Natural killer cell (primary cell): ENCODE measurements around the gene FARS2. TPM values are rescaled to one million over a fixed set of nuclear protein-coding genes. Genes with fewer than 3 reads are reported as not detected.

Experiments
- ATAC-seq, 3 donors: fragments of 150-1000 bp in 2 of 3; fragments of 200-7000 bp in 1 of 3; cut with Tn5 transposase; 1 replicate in 1 of 3; 2 replicates in 2 of 3; pipeline ENCODE4 v1.10.0; 2021; ENCODE audit warnings: mild to moderate bottlenecking in 2 of 3, moderate library complexity in 2 of 3
- DNase-seq, 2 donors: peaks; one replicate each; pipeline versions ENCODE4 v3.0.0 to v3.0.0-alpha.2; 2013 to 2021; ENCODE audit warnings: mixed read lengths in 1 of 2
- H3K27ac ChIP-seq: one replicate; pipeline ENCODE4 v1.5.1; 2013; ENCODE audit warnings: mild to moderate bottlenecking, low read length
- H3K27me3 ChIP-seq: one replicate; pipeline ENCODE4 v1.6.1; 2013; ENCODE audit warnings: low read length; ENCODE audit not compliant: control insufficient read depth, insufficient read depth
- H3K36me3 ChIP-seq: one replicate; pipeline ENCODE4 v1.6.1; 2013; ENCODE audit warnings: low read length; ENCODE audit not compliant: control insufficient read depth, insufficient read depth
- H3K4me1 ChIP-seq: one replicate; pipeline ENCODE4 v1.6.1; 2013; ENCODE audit warnings: low read length; ENCODE audit not compliant: control insufficient read depth, insufficient read depth
- H3K4me3 ChIP-seq: one replicate; pipeline ENCODE4 v1.5.1; 2013; ENCODE audit warnings: low read length
- H3K9me3 ChIP-seq: one replicate; pipeline ENCODE4 v1.6.1; 2013; ENCODE audit warnings: low read length; ENCODE audit not compliant: control insufficient read depth, insufficient read depth
- H3K27ac Mint-ChIP-seq, 2 donors: one replicate each; pipeline ENCODE4 v1.8.0; 2022; ENCODE audit warnings: mild to moderate bottlenecking in 2 of 2, mixed read lengths in 2 of 2, moderate library complexity in 1 of 2
- H3K27me3 Mint-ChIP-seq, 2 donors: one replicate each; pipeline ENCODE4 v1.8.0; 2022; ENCODE audit warnings: low read depth in 2 of 2, mixed read lengths in 2 of 2
- H3K36me3 Mint-ChIP-seq: one replicate; pipeline ENCODE4 v1.8.0; 2022; ENCODE audit warnings: mixed read lengths
- H3K4me1 Mint-ChIP-seq, 2 donors: one replicate each; pipeline ENCODE4 v1.8.0; 2022; ENCODE audit warnings: mixed read lengths in 2 of 2
- H3K4me3 Mint-ChIP-seq: one replicate; pipeline ENCODE4 v1.8.0; 2022; ENCODE audit warnings: mild to moderate bottlenecking, moderate library complexity, mixed read lengths
- H3K9me3 Mint-ChIP-seq, 2 donors: one replicate each; pipeline ENCODE4 v1.8.0; 2022; ENCODE audit warnings: mixed read lengths in 2 of 2
- CTCF ChIP-seq: fragments of 200-600 bp; IDR thresholded peaks from one replicate; pipeline ENCODE4 v1.8.0; 2022; ENCODE audit warnings: antibody characterized with exemption
- WGBS: methylation state at CpG from one replicate; pipeline ENCODE4 v1.1.7; 2013; ENCODE audit warnings: missing lambda C conversion rate; ENCODE audit not compliant: insufficient coverage; 5-methylcytosine and 5-hydroxymethylcytosine counted together
- intact Hi-C: fragments of 100-400 bp; cut with micrococcal nuclease; formaldehyde crosslinking; loops from one replicate; pipeline ENCODE4 v1.14.2; 2022
- total RNA-seq, 4 donors: library from RNA; stranded (reverse); fragments of 120-200 nt in 1 of 4; gene quantifications; one replicate each; pipeline versions ENCODE4 v1.2.3 to v1.2.4, GENCODE V29; 2013 to 2022

FARS2 gene
- total RNA-seq, 3 donors from 2014 or later (not counting 1 experiment from before 2014, with no cell fraction given): 15.3 to 24.8 (median 22.7) TPM

DNA sequence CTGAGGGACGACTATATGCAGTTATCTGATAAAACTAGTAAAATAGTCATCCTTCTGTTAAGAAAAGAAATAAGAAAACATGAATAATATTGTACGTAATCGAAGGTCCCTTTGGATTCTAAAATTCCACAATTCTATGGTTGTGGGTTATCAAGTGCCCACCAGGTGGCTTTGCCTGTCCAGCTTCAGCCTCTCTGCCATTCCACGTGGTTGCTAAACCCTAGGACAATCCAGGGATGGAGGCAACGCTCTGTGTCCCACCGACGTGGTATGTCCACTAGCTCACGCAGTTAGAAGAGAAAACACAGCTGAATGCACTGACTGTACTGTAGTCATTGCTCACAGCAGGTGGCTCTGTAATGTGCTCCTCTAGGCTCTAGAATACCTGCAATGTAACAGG, 349.3 kb downstream of the FARS2 start:
- TF ChIP-seq CTCF: no peak
- peaks cover 0 to 3% of the 10 kb centered on the region in 2 donors for H3K9me3 Mint-ChIP-seq
- peaks cover 14 to 18% of the 10 kb centered on the region in 2 donors for H3K4me1 Mint-ChIP-seq
- H3K4me3 Mint-ChIP-seq: no peak overlapping the region
- H3K27me3 ChIP-seq: no peaks in the 10 kb centered on the region
- no peak overlapping the region for H3K27ac ChIP-seq
- DNase-seq (no peak), ATAC-seq (no peak)
- intact Hi-C loops: no loop called here
- no peaks in the 10 kb centered on the region for H3K36me3 ChIP-seq
- H3K9me3 ChIP-seq: no peaks in the 10 kb centered on the region
- WGBS: 97% methylated on average over 8 of the region's 8 CpGs
- H3K36me3 Mint-ChIP-seq: peaks cover 8% of the 10 kb centered on the region
- no peaks in the 10 kb centered on the region for H3K4me1 ChIP-seq
- H3K4me3 ChIP-seq: no peak overlapping the region
- H3K27me3 Mint-ChIP-seq: no peaks in the 10 kb centered on the region
- no peak overlapping the region for H3K27ac Mint-ChIP-seq

- H3K4me1 Mint-ChIP-seq: peaks cover 17 to 20% of the 10 kb centered on the region in 2 donors
These were observed 355.9 kb downstream of the FARS2 start for GRCh38 chr6:5617179-5617578.

GRCh38 chr6:5619249-5619648, 357.9 kb downstream of the FARS2 start:
- Mint-ChIP-seq H3K4me3 (peak overlapping the region; percentile 64), H3K4me1 (peaks cover 17 to 20% of the 10 kb centered on the region in 2 donors), H3K9me3 (no peaks in the 10 kb centered on the region), H3K27me3 (no peaks in the 10 kb centered on the region), H3K27ac (peak overlapping the region; percentile 86 to 88), H3K36me3 (no peaks in the 10 kb centered on the region)
- intact Hi-C loops: no loop called here
- H3K27me3 ChIP-seq: no peaks in the 10 kb centered on the region
- H3K4me3 ChIP-seq: no peak overlapping the region
- WGBS: 2% methylated on average over 3 of the region's 3 CpGs
- TF ChIP-seq CTCF: no peak
- peak; percentile 89 to 100 (median 100) for ATAC-seq
- peak overlapping the region; percentile 63 for H3K27ac ChIP-seq
- DNase-seq: peak; percentile 32 to 66
- peaks cover 9% of the 10 kb centered on the region for H3K4me1 ChIP-seq
- no peaks in the 10 kb centered on the region for H3K9me3 ChIP-seq
- H3K36me3 ChIP-seq: no peaks in the 10 kb centered on the region

More at GRCh38 chr6:5617179-5617578, 355.9 kb downstream of the FARS2 start:
- Histone ChIP-seq H3K27ac (no peak overlapping the region), H3K9me3 (no peaks in the 10 kb centered on the region), H3K27me3 (no peaks in the 10 kb centered on the region), H3K36me3 (no peaks in the 10 kb centered on the region), H3K4me3 (no peak overlapping the region), H3K4me1 (peaks cover 9% of the 10 kb centered on the region)
- no peaks in the 10 kb centered on the region for H3K9me3 Mint-ChIP-seq
- no CpG with 5 or more reads among the region's 1 CpG for WGBS
- DNase-seq (no peak), ATAC-seq (no peak)
- H3K27ac Mint-ChIP-seq: no peak overlapping the region
- intact Hi-C loops: no loop called here
- peaks cover 8% of the 10 kb centered on the region for H3K36me3 Mint-ChIP-seq
- no peak for TF ChIP-seq CTCF
- no peaks in the 10 kb centered on the region for H3K27me3 Mint-ChIP-seq
- no peak overlapping the region for H3K4me3 Mint-ChIP-seq
